HG03342 (cell line): Measurements from ENCODE around the gene MSH3.
"Not testable (repeated sequence)": the region's sequence is repeated elsewhere in the genome, so short reads cannot be mapped to it uniquely, and the experiment has no call there.

Source experiments
- ATAC-seq: cut with Tn5 transposase; IDR thresholded peaks from one replicate; pipeline ENCODE4 v1.9.1; 2021; ENCODE audit warnings: mild to moderate bottlenecking, moderate library complexity; ENCODE audit not compliant: unreplicated experiment

Gene MSH3

GRCh38 chr5:80841026-80841797 is 186.8 kb downstream of the MSH3 start:
- ATAC-seq = not testable (repeated sequence)

GRCh38 chr5:80846422-80846821 is 192.0 kb downstream of the MSH3 start:
- not testable (repeated sequence) for ATAC-seq

GRCh38 chr5:80850168-80850567 is 195.7 kb downstream of the MSH3 start:
- not testable (repeated sequence) for ATAC-seq

GRCh38 chr5:80852331-80853245 is 198.1 kb downstream of the MSH3 start:
- no peak for ATAC-seq

- ATAC-seq = no peak
These were observed 199.0 kb downstream of the MSH3 start for GRCh38 chr5:80853413-80853812.

- no peak for ATAC-seq
These were observed 200.1 kb downstream of the MSH3 start for GRCh38 chr5:80854583-80854982.

GRCh38 chr5:80860924-80861613 is 206.6 kb downstream of the MSH3 start:
- ATAC-seq = no peak

- ATAC-seq = no peak
These were observed 209.3 kb downstream of the MSH3 start for GRCh38 chr5:80863708-80864107.

- ATAC-seq = no peak
These were observed 209.7 kb downstream of the MSH3 start for GRCh38 chr5:80864109-80864508.

- peak; percentile 59 for ATAC-seq
These were observed 210.4 kb downstream of the MSH3 start for GRCh38 chr5:80864706-80865435.

- no peak for ATAC-seq
These were observed 211.1 kb downstream of the MSH3 start for GRCh38 chr5:80865551-80865950.

- no peak for ATAC-seq
These were observed 211.9 kb downstream of the MSH3 start for GRCh38 chr5:80866371-80866770.

GRCh38 chr5:80867233-80867632 is 212.8 kb downstream of the MSH3 start:
- ATAC-seq = no peak

- no peak for ATAC-seq
These were observed 216.0 kb downstream of the MSH3 start for GRCh38 chr5:80870442-80870841.

GRCh38 chr5:80871541-80871961 is 217.1 kb downstream of the MSH3 start:
- no peak for ATAC-seq

- ATAC-seq = no peak
These were observed 219.7 kb downstream of the MSH3 start for GRCh38 chr5:80874162-80874561.

GRCh38 chr5:80877592-80877991 is 223.1 kb downstream of the MSH3 start:
- ATAC-seq = no peak

- ATAC-seq = no peak
These were observed 227.3 kb downstream of the MSH3 start for GRCh38 chr5:80881726-80882125.

GRCh38 chr5:80883390-80883789 is 228.9 kb downstream of the MSH3 start:
- not testable (repeated sequence) for ATAC-seq

- no peak for ATAC-seq
These were observed 229.8 kb downstream of the MSH3 start for GRCh38 chr5:80884086-80884813.
